Activated naive CD4-positive, alpha-beta T cell treated with anti-CD3 and anti-CD28 coated beads, Interleukin-2, amount 50 U/mL, for 16 hours (primary cell): ENCODE results near the gene CXorf66.
"Not testable (repeated sequence)": the region's sequence is repeated elsewhere in the genome, so short reads cannot be mapped to it uniquely, and the experiment has no call there.

Experiments
- DNase-seq: peaks from one replicate; pipeline ENCODE4 v3.0.0-alpha.2; 2020

The CXorf66 gene

DNA sequence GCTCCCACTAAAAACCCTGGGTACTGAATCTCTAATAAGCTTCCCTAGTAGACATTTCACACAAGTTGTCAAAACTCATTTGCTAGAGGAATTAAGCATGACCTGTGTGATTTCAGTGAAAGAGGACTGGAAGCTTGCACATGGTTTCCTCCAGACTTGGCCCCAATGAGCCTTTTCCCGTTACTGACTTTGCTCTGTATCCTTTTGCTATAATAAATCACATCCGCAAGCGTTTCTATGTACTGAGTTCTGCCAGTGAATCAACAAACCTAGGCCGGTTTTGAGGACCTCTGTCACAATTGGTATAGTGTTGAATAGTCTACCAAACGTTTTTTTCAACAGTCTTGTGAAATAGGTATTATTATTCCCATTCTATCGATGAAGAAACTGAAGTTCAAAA is 40.6 kb downstream of the CXorf66 start:
- DNase-seq: no peak

DNA sequence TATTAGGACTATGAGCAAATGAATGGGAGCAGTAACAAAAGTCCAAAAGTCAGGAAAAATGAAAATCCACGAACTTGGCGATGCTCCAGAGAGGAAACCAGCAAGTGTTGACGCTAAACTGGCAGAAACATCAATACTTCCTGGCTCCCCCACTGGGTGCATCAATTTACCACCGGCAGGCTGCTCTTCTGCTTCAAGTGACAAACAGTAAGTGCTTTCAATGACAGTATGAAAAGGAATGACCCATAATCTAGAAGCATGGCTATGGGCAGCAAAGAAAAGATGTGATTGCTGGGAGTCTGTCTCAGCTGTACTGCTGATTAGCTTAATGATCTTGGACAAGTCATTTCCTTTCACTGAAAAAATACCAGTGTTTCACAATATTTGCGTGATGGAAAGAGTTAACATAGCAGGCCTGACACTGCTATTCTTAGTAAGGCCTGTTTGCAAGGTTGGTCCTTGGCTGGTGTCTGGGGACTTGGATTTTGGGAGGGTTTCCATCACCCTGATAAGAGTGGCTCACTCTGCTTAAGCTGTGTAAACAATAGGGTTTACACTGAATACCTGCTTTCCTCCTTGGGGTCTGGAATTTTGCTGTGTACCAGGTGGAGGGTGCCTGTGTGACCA is 41.1 kb downstream of the CXorf66 start:
- no peak for DNase-seq

DNA sequence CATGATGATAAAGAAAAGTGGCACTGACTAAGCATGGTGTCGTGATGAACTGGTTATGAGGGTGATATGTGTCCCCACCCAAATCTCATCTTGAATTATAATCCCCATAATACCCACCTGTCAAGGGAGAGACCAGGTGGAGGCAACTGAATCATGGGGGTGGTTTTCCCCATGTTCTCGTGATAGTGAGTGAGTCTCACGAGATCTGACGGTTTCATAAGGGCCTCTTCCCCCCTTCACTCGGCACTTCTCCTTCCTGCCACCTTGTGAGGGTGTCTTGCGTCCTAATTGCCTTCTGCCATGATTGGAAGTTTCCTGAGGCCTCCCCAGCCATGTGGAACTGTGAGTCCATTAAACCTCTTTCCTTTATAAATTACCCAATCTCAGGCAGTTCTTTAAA is 44.2 kb downstream of the CXorf66 start:
- DNase-seq: not testable (repeated sequence)

DNA sequence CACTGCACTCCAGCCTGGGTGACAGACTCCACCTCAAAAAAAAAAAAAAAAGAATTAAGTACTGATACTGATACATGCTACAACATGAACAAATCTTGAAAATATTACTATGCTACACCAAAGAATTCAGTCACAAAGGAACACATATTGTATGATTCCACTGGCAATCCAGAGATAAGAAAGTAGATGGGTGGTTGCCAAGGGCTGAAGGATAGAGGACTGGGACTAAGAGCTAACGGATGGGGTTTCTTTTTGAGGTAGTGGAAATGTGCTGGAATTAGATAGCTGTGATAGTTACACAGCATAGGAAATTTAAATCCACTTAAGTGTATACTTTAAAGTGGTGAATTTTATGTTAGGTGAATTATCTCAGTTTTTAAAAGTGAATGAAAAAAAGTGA is 45.0 kb downstream of the CXorf66 start:
- no peak for DNase-seq

DNA sequence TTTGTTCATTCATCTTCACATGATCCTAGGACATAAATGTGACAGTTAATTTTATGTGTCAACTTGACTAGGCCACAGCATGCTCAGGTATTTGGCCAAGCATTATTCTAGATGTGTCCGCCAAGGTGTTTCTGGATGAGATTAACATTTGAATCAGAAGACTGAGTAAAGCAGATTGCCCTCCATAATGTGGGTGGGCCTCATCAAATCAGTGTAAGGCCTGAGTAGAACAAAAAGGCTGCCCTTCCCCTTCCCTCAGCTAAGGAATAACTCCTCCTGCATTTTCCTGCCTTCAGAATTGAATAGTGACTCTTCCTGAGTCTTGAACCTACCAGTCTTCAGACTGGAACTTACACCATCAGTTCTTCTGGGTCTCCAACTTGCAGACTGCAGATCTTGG is 50.9 kb downstream of the CXorf66 start:
- DNase-seq: no peak

DNA sequence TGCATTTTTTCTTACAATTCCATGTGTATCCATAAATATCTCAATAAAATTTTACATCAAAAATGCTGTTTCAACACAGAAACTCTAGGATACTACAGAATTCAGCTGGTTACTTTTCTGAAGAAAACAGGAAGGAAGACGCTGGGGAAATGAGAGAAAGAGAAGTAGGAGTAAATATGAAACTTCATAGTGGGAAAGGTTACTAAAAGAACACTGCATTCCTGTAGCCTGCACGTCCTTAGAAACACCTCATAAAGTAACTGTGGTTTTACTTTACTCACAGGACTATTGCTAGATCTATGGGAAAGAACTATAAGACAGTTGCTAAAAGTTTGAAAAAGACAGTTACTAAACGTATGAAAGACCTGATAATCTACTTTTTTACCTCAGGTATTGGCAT is 55.6 kb downstream of the CXorf66 start:
- no peak for DNase-seq

DNA sequence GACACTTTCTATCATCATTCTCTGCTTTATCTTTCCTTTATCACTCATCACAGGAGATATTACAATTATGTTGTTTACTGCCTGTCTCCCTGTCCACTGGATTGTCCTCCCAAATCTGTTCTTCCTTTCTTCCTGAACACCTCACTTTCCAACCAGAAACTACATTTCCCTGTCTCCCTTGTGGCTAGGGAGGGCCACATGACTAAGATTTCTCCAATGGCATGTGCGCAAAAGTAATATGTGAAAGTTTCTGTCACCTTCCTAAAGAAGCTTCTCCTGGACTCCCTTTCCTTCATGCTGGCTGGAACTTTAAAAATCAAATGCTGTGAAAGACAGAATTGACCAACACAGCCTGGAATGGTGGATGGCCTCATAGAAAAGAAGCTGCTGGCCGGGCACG is 58.2 kb downstream of the CXorf66 start:
- no peak for DNase-seq

DNA sequence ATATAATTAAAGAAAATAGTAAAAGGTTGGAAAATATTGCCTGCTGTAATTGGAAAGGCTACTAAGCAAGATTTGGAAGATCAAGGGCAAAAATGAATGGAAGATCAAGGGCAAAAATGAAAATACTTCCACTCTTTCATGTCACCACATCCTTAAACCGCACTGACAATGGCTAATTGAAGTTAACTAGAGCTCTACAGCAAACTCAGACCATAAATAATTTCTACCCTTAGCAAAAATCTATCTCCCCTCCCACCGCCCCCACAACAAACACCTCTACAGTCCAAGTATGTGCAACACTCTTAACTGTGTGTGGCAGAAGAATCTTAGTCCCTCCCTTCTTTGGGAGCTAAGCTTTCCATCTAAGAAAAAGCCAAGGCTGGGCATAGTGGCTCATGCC is 59.6 kb downstream of the CXorf66 start:
- DNase-seq: no peak
